Testis (tissue), 3 donors: ENCODE measurements around the gene OTOG. TPM values are rescaled to one million over a fixed set of nuclear protein-coding genes. Genes with fewer than 3 reads are reported as not detected.
"Not testable (repeated sequence)": the region's sequence is repeated elsewhere in the genome, so short reads cannot be mapped to it uniquely, and the experiment has no call there.

Experiments
- DNase-seq: peaks from one replicate; pipeline ENCODE4 v3.0.0-alpha.2; 2019
- H3K27ac ChIP-seq, 2 donors: fragments of 200-600 bp; sonication (generic); one replicate each; pipeline ENCODE4 v1.5.1; 2019
- H3K27me3 ChIP-seq: fragments of 200-600 bp; sonication (generic); one replicate; pipeline ENCODE4 v1.5.1; 2019
- H3K36me3 ChIP-seq: fragments of 200-600 bp; sonication (generic); one replicate; pipeline ENCODE4 v1.5.1; 2017; ENCODE audit warnings: low read depth; ENCODE audit errors: missing control alignments
- H3K4me1 ChIP-seq: fragments of 200-600 bp; sonication (generic); one replicate; pipeline ENCODE4 v1.5.1; 2019
- H3K4me3 ChIP-seq, 2 donors: fragments of 200-600 bp; sonication (generic); one replicate each; pipeline ENCODE4 v1.5.1; 2017 to 2019
- H3K9me3 ChIP-seq: fragments of 200-600 bp; sonication (generic); one replicate; pipeline ENCODE4 v1.5.1; 2017
- POLR2A ChIP-seq: fragments of 450-650 bp; IDR thresholded peaks from one replicate; pipeline ENCODE4 v1.6.1; 2017; ENCODE audit warnings: antibody characterized with exemption, mild to moderate bottlenecking, moderate library complexity
- WGBS, 2 donors: methylation state at CpG; one replicate each; pipeline ENCODE4 v1.1.5; 2018; 5-methylcytosine and 5-hydroxymethylcytosine counted together
- intact Hi-C: fragments of 100-400 bp; cut with DNase I; formaldehyde crosslinking; loops from one replicate; pipeline ENCODE4 v1.15.1; 2023; ENCODE audit warnings: low total_unique reads
- polyA plus RNA-seq: library from polyadenylated mRNA; stranded (reverse); fragments of 350-450 nt; fragmentation: Illumina TruSeq; extraction: RNeasy Lipid Tissue Mini Kit (QIAGEN cat#74804); gene quantifications from one replicate; pipeline ENCODE4 v1.2.3, GENCODE V29; 2014; ENCODE audit warnings: low read depth, low replicate concordance; ENCODE audit not compliant: insufficient read depth
- total RNA-seq, 2 donors: library from RNA; depleted of rRNA; stranded (reverse); fragments of >200 nt; gene quantifications; one replicate each; pipeline ENCODE4 v1.2.3, GENCODE V29; 2016
- TF ChIP-seq, protein P1 (sequence below), 3 experiments: fragments of 450-650 bp in 2 of 3; fragments of 200-600 bp in 1 of 3; sonication (generic) in 1 of 3; IDR thresholded peaks; one replicate each; pipeline ENCODE4 v1.5.1; 2016 to 2019; ENCODE audit warnings: antibody characterized with exemption in 3 of 3, mild to moderate bottlenecking in 2 of 3, moderate library complexity in 1 of 3

The OTOG gene
- total and polyA plus RNA-seq, 3 donors from 2014 or later, result 2.2 to 4.2 (median 2.9) TPM

- TF ChIP-seq, protein P1, sequence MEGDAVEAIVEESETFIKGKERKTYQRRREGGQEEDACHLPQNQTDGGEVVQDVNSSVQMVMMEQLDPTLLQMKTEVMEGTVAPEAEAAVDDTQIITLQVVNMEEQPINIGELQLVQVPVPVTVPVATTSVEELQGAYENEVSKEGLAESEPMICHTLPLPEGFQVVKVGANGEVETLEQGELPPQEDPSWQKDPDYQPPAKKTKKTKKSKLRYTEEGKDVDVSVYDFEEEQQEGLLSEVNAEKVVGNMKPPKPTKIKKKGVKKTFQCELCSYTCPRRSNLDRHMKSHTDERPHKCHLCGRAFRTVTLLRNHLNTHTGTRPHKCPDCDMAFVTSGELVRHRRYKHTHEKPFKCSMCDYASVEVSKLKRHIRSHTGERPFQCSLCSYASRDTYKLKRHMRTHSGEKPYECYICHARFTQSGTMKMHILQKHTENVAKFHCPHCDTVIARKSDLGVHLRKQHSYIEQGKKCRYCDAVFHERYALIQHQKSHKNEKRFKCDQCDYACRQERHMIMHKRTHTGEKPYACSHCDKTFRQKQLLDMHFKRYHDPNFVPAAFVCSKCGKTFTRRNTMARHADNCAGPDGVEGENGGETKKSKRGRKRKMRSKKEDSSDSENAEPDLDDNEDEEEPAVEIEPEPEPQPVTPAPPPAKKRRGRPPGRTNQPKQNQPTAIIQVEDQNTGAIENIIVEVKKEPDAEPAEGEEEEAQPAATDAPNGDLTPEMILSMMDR (IDR thresholded peaks at IDR 0.05), result no peak
- TF ChIP-seq POLR2A, result no peak
- H3K36me3 ChIP-seq, result no peaks in the 10 kb centered on the region
- no peaks in the 10 kb centered on the region for H3K9me3 ChIP-seq
- no peak overlapping the region for H3K27ac ChIP-seq
- no peaks in the 10 kb centered on the region for H3K4me1 ChIP-seq
- H3K4me3 ChIP-seq, result no peak overlapping the region
- no peaks in the 10 kb centered on the region for H3K27me3 ChIP-seq
- DNase-seq, result no peak
- 85% methylated on average over 3 to 5 of the region's 5 CpGs for WGBS, 2 donors
- intact Hi-C loops, result no loop called here
Observed at GRCh38 chr11:17613428-17613962, 66.4 kb downstream of the OTOG start.

DNA sequence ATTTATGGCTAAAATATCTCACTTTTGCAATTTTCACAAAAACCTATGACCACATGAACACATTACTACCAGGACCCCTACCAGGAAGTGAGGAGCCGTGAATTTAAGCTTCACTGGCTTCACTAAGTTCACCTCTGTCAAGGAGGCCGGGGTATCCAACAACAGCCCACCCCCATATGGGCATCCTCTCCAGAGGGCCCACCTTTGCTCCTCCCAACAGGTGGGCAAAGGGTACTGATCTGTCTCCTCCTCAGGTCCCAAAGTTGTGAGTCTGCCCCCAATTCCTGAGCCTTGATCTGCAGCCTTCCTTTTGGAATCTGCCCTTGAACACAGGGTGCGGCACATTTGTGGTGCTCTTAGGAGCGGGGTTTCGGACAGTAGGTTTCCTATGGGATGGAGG is 66.9 kb downstream of the OTOG start:
- Histone ChIP-seq H3K4me1 (no peaks in the 10 kb centered on the region), H3K27me3 (no peaks in the 10 kb centered on the region), H3K9me3 (no peaks in the 10 kb centered on the region), H3K4me3 (no peak overlapping the region), H3K27ac (no peak overlapping the region), H3K36me3 (no peaks in the 10 kb centered on the region)
- no peak for TF ChIP-seq POLR2A
- TF ChIP-seq, protein P1 (IDR thresholded peaks at IDR 0.05), result no peak
- intact Hi-C loops, result no loop called here
- WGBS, 2 donors, result 85 to 92% methylated on average over 5 of the region's 5 CpGs
- no peak for DNase-seq

GRCh38 chr11:17622711-17623110 is 75.7 kb downstream of the OTOG start:
- H3K27ac ChIP-seq, intact Hi-C loops: not testable (repeated sequence)

DNA sequence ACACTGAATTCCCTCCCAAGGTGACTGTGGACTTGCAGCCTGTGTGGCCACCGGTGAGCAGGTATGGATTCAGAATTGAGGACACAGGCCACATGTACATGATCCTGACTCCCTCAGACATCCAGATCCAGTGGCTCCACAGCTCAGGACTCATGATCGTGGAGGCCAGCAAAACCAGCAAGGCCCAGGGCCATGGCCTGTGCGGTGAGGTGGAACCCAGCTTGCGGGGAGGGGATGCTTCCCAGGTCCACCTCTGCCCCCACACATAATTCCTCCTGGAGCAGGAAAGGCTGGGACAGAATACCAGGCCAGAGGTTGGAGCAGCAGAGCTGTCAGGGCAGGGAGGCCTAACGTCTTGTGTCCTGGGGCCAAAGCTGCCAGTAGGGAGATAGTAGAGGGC is 82.1 kb downstream of the OTOG start:
- Histone ChIP-seq H3K9me3 (no peaks in the 10 kb centered on the region), H3K36me3 (no peaks in the 10 kb centered on the region), H3K4me1 (no peaks in the 10 kb centered on the region), H3K4me3 (no peak overlapping the region), H3K27me3 (no peaks in the 10 kb centered on the region), H3K27ac (no peak overlapping the region)
- 56 to 79% methylated on average over 3 to 5 of the region's 5 CpGs for WGBS, 2 donors
- TF ChIP-seq, protein P1 (IDR thresholded peaks at IDR 0.05), result no peak
- intact Hi-C loops, result no loop called here
- no peak for DNase-seq

More at GRCh38 chr11:17622711-17623110, 75.7 kb downstream of the OTOG start:
- 88 to 95% methylated on average over 4 of the region's 4 CpGs for WGBS, 2 donors
- not testable (repeated sequence) for DNase-seq, H3K4me3 ChIP-seq, H3K27me3 ChIP-seq, H3K36me3 ChIP-seq, H3K9me3 ChIP-seq, H3K4me1 ChIP-seq

DNA sequence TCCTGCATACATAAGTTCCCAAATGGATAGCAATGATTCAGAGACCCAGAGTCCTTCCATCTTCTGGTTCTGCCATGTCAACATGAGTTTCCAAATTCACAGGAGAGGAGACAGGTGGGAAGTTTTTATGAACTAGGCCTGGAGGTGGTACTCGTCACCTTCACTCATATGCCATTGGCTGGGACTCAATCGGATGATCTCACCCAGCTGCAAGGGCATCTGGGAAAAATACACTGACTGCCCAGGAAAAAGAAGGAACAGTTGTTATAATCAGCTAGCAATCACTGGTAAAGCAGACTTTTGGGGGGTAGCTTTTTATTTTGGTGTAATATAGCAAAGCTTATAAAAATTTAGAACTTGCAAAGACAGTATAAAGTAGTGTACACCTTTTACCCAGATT is 83.9 kb downstream of the OTOG start:
- H3K4me1 ChIP-seq, result no peaks in the 10 kb centered on the region
- H3K4me3 ChIP-seq, result no peak overlapping the region
- intact Hi-C loops, result no loop called here
- TF ChIP-seq, protein P1 (IDR thresholded peaks at IDR 0.05), result no peak
- H3K27ac ChIP-seq, result no peak overlapping the region
- no peaks in the 10 kb centered on the region for H3K9me3 ChIP-seq
- DNase-seq, result no peak
- 79 to 83% methylated on average over 2 of the region's 2 CpGs for WGBS, 2 donors
- no peaks in the 10 kb centered on the region for H3K36me3 ChIP-seq
- no peaks in the 10 kb centered on the region for H3K27me3 ChIP-seq
